Body of pancreas (tissue), 4 donors: ENCODE measurements around the gene SYNJ1.

Experiments
- CTCF ChIP-seq, 7 experiments: fragments of 450-650 bp in 4 of 7; fragments of 200-600 bp in 3 of 7; sonication (generic) in 3 of 7; IDR thresholded peaks; one replicate each; pipeline ENCODE4 v1.5.1; 2016 to 2019; ENCODE audit warnings: antibody characterized with exemption in 7 of 7
- POLR2A ChIP-seq, 3 donors: fragments of 450-650 bp; IDR thresholded peaks; one replicate each; pipeline ENCODE4 v1.6.1; 2016; ENCODE audit warnings: antibody characterized with exemption in 3 of 3, mild to moderate bottlenecking in 2 of 3

- TF ChIP-seq POLR2A (IDR thresholded peaks at IDR 0.05) (no peak), CTCF (IDR thresholded peaks at IDR 0.05) (no peak)
Measured at GRCh38 chr21:32597205-32597604, 130.6 kb downstream of the SYNJ1 start.
